GOT3 (cell line): ENCODE results near the gene CATSPERE.

Experiments
- DNase-seq: peaks from one replicate; lab custom pipeline; 2025; ENCODE audit warnings: mixed read lengths; lab: John Stamatoyannopoulos, UW

CATSPERE gene

GRCh38 chr1:244461245-244462071 is at the start of gene CATSPERE:
Gene CATSPERE (plus strand): TSS chr1:244461273. CDS start chr1:244461430, 157 bp downstream.
- peak; percentile 88 for DNase-seq

DNA sequence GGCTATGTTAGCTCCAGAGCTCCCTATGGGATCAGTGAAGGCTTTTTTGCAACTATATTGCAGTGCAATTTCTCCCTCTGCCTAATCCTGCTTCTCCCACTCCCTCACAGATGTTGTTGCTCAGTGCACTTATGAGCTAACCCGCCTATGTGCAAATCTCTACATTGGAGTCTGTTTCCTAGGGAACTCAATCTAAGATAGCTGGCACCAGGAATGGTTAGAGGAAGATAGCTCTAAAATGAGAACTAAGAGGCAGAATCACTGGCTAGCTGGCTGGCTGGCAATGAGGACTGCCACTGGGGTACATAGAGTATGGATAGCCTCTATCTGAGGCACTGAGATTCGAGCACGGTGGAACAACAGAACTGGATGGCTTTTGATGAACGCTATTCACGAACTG is 48.9 kb upstream of the CATSPERE start:
- DNase-seq, result no peak

GRCh38 chr1:244413736-244414135 is 47.3 kb upstream of the CATSPERE start:
- DNase-seq, result no peak

DNA sequence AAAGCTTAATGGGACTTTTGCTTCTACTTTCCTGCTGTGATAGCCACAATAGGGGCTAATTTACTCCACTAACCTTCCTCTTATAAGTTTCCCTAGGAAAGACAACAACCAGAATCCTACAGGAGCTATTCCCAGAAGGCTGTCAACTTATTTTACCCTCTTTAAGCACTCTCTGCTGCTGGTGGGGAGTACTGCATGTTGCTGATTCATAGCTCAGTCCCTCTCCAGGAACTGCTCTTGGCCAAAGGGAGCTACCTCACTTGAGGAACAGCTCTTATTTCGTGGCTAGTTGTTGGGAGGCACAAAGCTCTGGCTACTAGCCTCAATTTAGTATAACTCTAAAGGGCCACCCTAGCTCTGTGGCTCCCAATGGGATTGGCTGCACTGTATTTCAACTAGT is 46.5 kb upstream of the CATSPERE start:
- DNase-seq, result no peak

DNA sequence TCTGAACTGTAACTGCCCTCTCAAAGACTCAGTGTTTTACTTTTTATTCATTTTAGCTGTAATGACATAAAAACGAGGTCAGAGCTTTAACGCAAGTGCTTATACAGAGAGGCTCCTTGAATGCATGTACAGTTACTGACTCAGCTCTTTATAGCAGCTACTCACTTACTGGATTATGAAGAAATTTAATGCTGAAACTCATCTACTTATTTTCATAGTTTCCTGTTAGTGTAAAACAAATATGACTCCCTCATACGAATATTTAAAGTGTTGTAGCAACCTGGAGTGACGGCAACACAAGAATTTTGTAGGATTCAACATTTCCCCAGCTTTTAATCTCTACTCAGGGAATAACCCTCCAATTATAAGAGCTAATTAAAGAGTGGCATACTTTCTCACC is 42.0 kb upstream of the CATSPERE start:
- no peak for DNase-seq

- no peak for DNase-seq
These were observed 38.9 kb upstream of the CATSPERE start for GRCh38 chr1:244422174-244422573.

DNA sequence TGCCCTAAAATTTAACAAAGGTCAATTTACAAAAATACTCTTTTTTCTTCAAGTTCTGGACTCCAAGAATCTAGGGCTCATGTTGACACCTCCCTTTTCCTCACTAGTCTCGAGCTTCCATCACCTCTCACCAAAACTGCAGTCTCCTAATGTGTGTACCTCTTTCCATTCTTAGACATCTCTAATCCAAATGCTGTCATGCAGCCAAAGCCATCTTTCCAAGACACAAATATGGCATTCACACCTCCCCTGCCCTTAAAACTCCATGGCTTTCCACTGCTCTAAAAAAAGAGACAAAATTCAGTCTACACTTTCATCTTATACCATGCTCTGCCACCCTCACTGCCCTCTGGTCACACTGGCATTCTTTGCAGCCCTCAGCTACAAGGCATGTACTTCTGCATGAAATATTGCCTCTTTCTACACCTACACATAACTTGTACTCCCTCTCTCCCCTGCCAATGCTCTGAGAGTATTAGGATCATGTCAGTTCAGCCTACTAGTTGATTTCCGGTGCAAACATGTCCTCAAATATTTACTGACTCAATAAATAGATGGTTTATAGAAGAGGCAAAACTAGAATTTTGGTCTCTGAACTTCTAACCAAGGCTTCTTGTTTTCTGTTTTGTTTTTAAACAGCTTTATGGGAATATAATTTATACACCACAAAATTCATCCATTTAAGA is 36.3 kb upstream of the CATSPERE start:
- DNase-seq, result no peak

DNA sequence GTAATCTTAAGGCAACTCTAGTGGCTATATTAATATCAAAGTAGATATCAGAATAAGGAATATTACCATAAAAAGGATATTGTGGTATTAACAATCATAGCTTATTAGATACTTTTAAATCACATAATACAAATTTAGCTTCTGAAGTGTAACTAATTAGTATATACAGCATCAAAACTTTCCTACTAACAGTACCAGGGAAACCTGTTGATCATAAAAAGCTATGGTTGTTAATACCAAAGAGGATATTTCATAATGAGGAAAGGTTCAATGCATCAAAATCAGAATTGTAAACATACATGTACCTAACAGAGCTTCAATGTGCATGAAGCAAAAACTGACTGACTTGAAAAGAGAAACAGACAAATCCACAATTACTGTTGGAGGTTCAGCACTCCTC is 33.4 kb upstream of the CATSPERE start:
- DNase-seq, result no peak

DNA sequence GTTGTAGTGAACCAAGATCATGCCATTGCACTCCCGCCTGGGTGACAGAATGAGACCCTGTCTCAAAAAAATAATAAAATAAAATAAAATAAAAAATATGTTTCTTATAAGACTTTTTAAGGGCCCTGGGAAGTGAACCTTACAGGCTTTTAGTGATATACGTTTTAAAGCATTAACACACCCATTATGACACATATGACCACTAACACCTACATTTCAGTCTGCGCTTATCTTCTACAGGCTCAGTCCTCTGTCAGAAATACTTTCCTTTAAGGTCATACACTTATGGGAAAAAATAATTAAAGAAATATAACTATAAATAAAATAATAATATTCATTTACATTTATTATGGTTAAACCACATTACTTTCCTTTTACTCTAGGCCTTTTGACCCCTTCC is 31.3 kb upstream of the CATSPERE start:
- DNase-seq, result no peak

DNA sequence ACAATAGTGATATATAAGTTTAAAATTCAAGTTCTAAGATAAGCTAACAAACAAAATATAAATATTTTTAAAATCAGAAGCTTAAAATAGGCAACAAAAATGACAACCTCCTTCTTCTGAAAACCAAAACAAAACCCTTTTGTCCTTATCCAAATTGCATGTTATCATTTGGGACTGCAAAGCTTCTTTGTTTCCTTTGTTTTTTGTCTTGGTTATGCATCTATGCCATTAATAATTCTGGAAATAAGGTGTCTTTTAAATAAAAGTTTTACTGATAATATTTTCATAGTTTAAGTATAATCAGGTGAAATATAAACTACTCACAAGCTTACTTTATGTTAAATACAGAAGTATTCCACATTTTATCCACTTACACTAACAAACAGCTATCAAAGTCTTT is 29.9 kb upstream of the CATSPERE start:
- no peak for DNase-seq

- DNase-seq, result no peak
These were observed 25.4 kb upstream of the CATSPERE start for GRCh38 chr1:244435562-244436205.

GRCh38 chr1:244436336-244437085 is 24.6 kb upstream of the CATSPERE start:
- DNase-seq, result no peak

- DNase-seq, result no peak
These were observed 24.0 kb upstream of the CATSPERE start for GRCh38 chr1:244437086-244437468.

GRCh38 chr1:244439391-244440032 is 21.6 kb upstream of the CATSPERE start:
- DNase-seq, result no peak

- DNase-seq, result no peak
These were observed 18.2 kb upstream of the CATSPERE start for GRCh38 chr1:244442850-244443249.

DNA sequence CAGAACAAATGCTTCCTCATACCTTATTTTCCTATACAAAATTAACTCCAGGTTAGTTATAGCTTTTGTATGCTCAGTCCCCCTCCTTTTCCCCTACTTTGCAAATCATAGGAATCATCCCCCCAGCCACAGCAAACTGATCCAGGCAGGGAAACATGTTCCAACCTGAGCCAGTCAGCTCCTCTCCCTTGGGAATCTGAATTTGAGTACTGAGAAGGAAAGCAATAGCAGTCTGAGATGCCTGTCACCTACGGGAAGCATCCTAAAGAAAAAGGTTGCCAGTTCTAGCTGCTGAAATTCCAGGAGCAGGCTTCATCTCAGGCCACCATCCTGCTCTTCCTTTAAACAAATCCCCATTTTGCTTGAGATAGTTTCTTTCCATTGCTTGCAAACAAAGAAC is 16.2 kb upstream of the CATSPERE start:
- no peak for DNase-seq

DNA sequence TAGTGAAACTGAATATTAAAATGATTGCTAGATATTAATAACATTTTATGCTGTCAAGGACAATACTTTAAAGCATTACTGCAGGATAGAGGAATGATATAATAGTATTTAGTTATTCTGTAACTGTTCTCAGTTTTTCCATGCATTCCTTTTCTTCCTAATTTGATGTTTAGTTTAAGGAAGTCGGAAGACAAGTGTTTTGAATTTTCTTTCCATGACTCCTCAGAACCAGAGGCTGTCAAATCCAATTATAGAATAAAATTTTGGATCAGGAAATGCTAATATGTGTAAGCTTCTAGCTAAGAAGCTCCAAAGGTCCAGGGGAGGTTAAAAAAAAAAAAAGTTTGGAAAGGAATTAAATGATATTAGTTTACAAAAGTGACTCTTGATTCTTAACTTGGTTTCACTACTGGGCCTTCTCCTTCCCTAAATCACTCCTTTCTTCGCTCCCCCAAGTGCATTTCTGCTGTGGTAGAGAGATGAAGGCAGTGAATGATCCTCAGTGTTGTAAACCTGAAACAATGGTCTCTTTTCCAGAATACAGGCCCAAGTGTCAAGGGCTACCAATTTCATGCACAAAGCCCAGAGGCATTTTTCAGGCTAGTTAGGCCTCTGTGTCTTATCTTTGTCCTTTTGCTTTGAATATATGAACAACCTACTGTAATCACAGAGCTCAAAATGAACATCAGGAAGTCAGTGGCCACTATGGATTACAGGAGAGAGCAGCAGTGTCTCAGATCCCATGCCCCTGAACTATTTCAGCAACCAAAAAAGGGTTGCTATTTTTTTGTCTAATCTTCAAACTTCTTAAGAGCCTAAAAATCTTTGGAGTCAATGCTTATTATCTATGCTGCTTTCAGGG is 15.5 kb upstream of the CATSPERE start:
- DNase-seq, result no peak

GRCh38 chr1:244447024-244447423 is 14.0 kb upstream of the CATSPERE start:
- DNase-seq, result no peak

GRCh38 chr1:244447552-244447951 is 13.5 kb upstream of the CATSPERE start:
- DNase-seq, result no peak

DNA sequence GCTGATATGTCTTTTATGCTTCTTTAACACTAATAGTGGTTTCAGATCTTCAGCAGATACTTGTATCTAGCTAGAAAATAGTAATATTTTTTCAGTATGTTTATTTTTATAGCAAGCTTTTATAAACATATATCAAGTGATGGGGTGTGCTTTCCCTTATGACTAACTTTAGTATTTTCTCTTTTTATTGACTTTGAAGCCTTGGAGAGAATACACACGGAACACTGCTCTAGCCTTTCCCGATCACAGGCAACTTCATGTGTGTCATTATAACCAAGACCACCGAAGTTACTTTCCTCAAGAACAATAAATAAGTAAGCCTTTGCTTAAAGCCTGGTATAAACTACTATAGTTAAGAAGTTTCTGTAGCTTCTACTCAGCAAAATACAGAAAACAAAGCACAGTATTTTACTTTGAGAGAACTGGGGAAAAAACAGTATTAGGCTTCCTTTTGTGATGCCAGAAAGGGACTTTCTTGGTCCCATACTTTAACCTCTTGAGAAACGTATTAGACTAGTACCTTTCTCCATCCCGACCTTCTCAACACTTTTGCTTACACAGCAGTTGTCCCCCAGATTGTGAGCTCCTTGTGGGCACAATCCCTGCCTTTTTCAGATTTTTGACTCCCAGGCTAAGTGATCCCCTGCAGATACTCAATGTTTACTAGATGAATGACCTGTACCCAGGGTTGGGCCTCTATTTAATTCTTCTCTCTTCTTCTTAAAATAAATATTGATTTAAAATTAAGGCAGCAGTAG is 12.6 kb upstream of the CATSPERE start:
- no peak for DNase-seq
